DND-41 (cell line): ENCODE results near the gene RFTN1.

ENCODE experiments used
- ATAC-seq: fragments of 200-7000 bp; cut with Tn5 transposase; 3 replicates; pipeline ENCODE4 v1.9.1; 2021; ENCODE audit warnings: low read depth; ENCODE audit not compliant: insufficient read depth
- DNase-seq: peaks from one replicate; pipeline ENCODE4 v3.0.0-alpha.2; 2020
- H2AFZ ChIP-seq: 2 replicates; pipeline ENCODE4 v1.6.0; 2012; ENCODE audit warnings: low read depth, low read length
- H3K27ac ChIP-seq: 2 replicates; pipeline ENCODE4 v1.5.1; 2012; ENCODE audit warnings: low read length, inconsistent platforms
- H3K27me3 ChIP-seq: fragments of 200-600 bp; sonication (generic); 2 replicates; pipeline ENCODE4 v1.6.0; 2012; ENCODE audit warnings: low read length, mild to moderate bottlenecking, inconsistent platforms; ENCODE audit not compliant: insufficient read depth, poor library complexity
- H3K36me3 ChIP-seq: 2 replicates; pipeline ENCODE4 v1.5.1; 2012; ENCODE audit warnings: low read length, inconsistent platforms; ENCODE audit not compliant: insufficient read depth
- H3K4me1 ChIP-seq: 2 replicates; pipeline ENCODE4 v1.5.1; 2012; ENCODE audit warnings: mild to moderate bottlenecking, low read length; ENCODE audit not compliant: insufficient read depth
- H3K4me2 ChIP-seq: 2 replicates; pipeline ENCODE4 v1.6.0; 2012; ENCODE audit warnings: mild to moderate bottlenecking, moderate library complexity, low read length, inconsistent platforms; ENCODE audit not compliant: insufficient read depth
- H3K4me3 ChIP-seq, 2 experiments: fragments of 200-600 bp in 1 of 2; shearing (Covaris generic) in 1 of 2; 2 replicates each; pipeline ENCODE4 v1.5.1; 2012 to 2016; ENCODE audit warnings: inconsistent platforms in 2 of 2, low read length in 2 of 2, mild to moderate bottlenecking in 2 of 2, low read depth in 1 of 2, moderate library complexity in 1 of 2
- H3K79me2 ChIP-seq: 2 replicates; pipeline ENCODE4 v1.6.0; 2012; ENCODE audit warnings: low read length, inconsistent platforms; ENCODE audit not compliant: insufficient read depth
- H3K9ac ChIP-seq: 2 replicates; pipeline ENCODE4 v1.6.0; 2012; ENCODE audit warnings: low read depth, mild to moderate bottlenecking, inconsistent platforms, low read length, moderate library complexity
- H3K9me3 ChIP-seq: 2 replicates; pipeline ENCODE4 v1.5.1; 2012; ENCODE audit warnings: low read length, moderate library complexity, mild to moderate bottlenecking, inconsistent platforms; ENCODE audit not compliant: insufficient read depth, severe bottlenecking
- H4K20me1 ChIP-seq: 2 replicates; pipeline ENCODE4 v1.6.0; 2012; ENCODE audit warnings: low read length; ENCODE audit not compliant: insufficient read depth
- EZH2 ChIP-seq: IDR thresholded peaks from 3 replicates; pipeline ENCODE4 v1.6.1; 2012; ENCODE audit warnings: borderline replicate concordance, low read depth, mild to moderate bottlenecking, moderate library complexity, low read length, inconsistent platforms; ENCODE audit not compliant: severe bottlenecking
- TF ChIP-seq, protein P1 (sequence below): IDR thresholded peaks from 2 replicates; pipeline ENCODE4 v1.5.1; 2012; ENCODE audit warnings: borderline replicate concordance, low read length, moderate library complexity, mild to moderate bottlenecking; ENCODE audit not compliant: poor library complexity, severe bottlenecking; ENCODE audit errors: extremely low read depth

Gene RFTN1

DNA sequence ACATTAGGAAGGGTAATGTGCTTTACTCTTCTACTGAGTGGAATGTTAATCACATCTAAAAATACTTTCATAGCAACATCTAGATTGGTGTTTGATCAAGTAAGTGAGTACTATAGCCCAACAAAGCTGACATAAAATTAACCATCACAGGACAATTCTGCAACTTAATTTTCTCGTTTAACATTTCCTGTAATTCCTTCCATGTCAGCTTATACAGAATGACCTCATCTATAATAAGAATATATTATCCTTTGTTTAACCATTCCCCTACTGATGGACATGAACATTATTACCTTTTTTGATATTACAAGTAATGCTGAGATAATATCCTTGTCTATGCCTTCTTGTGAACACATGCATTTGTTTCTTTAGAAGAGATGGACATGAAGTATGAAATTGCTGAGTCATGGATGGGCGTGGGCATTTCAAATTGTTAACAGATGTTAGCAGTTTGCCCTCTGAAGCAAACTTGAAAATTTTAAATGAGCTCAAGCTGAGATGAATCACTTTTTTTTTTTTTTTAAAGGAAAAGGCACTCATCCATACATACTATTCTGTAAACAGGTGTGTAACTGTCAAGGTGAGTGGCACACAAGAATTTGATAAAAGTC lies 163.4 kb downstream of the RFTN1 start:
- ATAC-seq (no peak), DNase-seq (no peak)
- TF ChIP-seq, protein P1, sequence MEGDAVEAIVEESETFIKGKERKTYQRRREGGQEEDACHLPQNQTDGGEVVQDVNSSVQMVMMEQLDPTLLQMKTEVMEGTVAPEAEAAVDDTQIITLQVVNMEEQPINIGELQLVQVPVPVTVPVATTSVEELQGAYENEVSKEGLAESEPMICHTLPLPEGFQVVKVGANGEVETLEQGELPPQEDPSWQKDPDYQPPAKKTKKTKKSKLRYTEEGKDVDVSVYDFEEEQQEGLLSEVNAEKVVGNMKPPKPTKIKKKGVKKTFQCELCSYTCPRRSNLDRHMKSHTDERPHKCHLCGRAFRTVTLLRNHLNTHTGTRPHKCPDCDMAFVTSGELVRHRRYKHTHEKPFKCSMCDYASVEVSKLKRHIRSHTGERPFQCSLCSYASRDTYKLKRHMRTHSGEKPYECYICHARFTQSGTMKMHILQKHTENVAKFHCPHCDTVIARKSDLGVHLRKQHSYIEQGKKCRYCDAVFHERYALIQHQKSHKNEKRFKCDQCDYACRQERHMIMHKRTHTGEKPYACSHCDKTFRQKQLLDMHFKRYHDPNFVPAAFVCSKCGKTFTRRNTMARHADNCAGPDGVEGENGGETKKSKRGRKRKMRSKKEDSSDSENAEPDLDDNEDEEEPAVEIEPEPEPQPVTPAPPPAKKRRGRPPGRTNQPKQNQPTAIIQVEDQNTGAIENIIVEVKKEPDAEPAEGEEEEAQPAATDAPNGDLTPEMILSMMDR, result no peak
- no peak for TF ChIP-seq EZH2
- Histone ChIP-seq H4K20me1 (no peaks in the 10 kb centered on the region), H3K4me1 (no peaks in the 10 kb centered on the region), H3K79me2 (no peaks in the 10 kb centered on the region; the same call in 1 of the 2 replicates), H3K4me3 (no peak overlapping the region), H3K27ac (no peak overlapping the region), H3K36me3 (peaks cover 80% of the 10 kb centered on the region), H3K9ac (no peak overlapping the region), H2AFZ (no peak overlapping the region), H3K27me3 (no peaks in the 10 kb centered on the region), H3K4me2 (no peak overlapping the region), H3K9me3 (no peaks in the 10 kb centered on the region)

DNA sequence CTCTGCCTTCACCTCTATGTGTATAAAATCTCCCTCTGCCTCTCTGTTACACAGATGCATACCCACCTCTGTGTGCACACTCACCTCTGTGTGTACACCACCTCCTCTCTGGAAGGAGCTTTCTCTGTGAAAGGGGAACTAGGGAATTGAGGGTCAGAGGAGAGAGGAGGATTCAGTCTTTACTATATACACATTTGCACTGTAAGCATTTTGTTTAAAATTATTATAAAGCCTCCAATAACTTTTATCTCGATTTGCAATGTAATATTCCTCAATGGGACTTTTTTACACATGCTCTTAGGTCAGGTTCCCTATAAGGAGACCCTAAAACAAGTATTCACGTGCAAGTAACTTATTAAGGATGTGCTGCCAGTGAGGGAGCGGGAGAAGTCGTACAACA lies 166.0 kb downstream of the RFTN1 start:
- H3K27me3 ChIP-seq, result no peaks in the 10 kb centered on the region
- H3K27ac ChIP-seq, result no peak overlapping the region
- H3K4me3 ChIP-seq, result no peak overlapping the region
- H3K79me2 ChIP-seq, result no peaks in the 10 kb centered on the region; the same call in 1 of the 2 replicates
- H2AFZ ChIP-seq, result no peak overlapping the region
- H3K36me3 ChIP-seq, result peaks cover 79% of the 10 kb centered on the region
- H3K9me3 ChIP-seq, result no peaks in the 10 kb centered on the region
- H3K4me2 ChIP-seq, result no peak overlapping the region
- ATAC-seq, result no peak
- no peak overlapping the region for H3K9ac ChIP-seq
- no peak for DNase-seq
- H4K20me1 ChIP-seq, result no peaks in the 10 kb centered on the region
- TF ChIP-seq, protein P1, result no peak
- TF ChIP-seq EZH2, result no peak
- H3K4me1 ChIP-seq, result no peaks in the 10 kb centered on the region

- no peaks in the 10 kb centered on the region for H3K9me3 ChIP-seq
- H3K79me2 ChIP-seq, result no peaks in the 10 kb centered on the region; the same call in 1 of the 2 replicates
- H3K4me2 ChIP-seq, result no peak overlapping the region
- no peak for TF ChIP-seq EZH2
- TF ChIP-seq, protein P1, result no peak
- DNase-seq, result no peak
- no peak overlapping the region for H3K9ac ChIP-seq
- H3K27ac ChIP-seq, result peak overlapping the region; percentile 5; the same call in 1 of the 2 replicates
- no peaks in the 10 kb centered on the region for H4K20me1 ChIP-seq
- H3K4me3 ChIP-seq, result no peak overlapping the region
- H3K27me3 ChIP-seq, result no peaks in the 10 kb centered on the region
- H2AFZ ChIP-seq, result no peak overlapping the region
- H3K4me1 ChIP-seq, result no peaks in the 10 kb centered on the region
- peak; percentile 22; the same call in 1 of the 3 replicates for ATAC-seq
- peaks cover 72% of the 10 kb centered on the region for H3K36me3 ChIP-seq
Measured at GRCh38 chr3:16346413-16347081, 167.0 kb downstream of the RFTN1 start.
